ENCODE data around the gene SERGEF. TPM values are rescaled to one million over a fixed set of nuclear protein-coding genes. Genes with fewer than 3 reads are reported as not detected.

The SERGEF gene
- total and polyA plus RNA-seq, 2 of the 13 experiments (the other 11 are each of a cell fraction or from before 2014, with no cell fraction given), result 54.5 to 114 TPM

DNA sequence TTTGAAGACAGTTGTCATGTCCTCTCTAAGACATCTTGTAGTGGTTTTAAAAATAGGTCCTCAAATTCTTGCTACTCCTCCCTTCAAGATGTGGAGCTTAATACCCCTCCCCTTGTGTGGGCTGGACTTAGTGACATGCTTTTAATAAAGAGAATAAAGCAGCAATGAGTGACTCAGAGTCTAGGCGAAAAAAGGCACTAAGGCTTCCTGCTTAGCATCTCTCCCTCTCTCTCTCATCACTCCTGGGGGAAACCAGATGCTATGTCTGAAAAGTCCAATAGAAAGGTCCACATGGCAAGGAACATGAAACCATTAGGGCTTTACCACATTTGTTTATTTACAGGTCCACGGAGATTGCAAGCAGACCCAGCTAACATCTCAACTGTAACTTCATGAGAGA, 11.7 kb downstream of the SERGEF start (continued):
- TF ChIP-seq, protein P1, sequence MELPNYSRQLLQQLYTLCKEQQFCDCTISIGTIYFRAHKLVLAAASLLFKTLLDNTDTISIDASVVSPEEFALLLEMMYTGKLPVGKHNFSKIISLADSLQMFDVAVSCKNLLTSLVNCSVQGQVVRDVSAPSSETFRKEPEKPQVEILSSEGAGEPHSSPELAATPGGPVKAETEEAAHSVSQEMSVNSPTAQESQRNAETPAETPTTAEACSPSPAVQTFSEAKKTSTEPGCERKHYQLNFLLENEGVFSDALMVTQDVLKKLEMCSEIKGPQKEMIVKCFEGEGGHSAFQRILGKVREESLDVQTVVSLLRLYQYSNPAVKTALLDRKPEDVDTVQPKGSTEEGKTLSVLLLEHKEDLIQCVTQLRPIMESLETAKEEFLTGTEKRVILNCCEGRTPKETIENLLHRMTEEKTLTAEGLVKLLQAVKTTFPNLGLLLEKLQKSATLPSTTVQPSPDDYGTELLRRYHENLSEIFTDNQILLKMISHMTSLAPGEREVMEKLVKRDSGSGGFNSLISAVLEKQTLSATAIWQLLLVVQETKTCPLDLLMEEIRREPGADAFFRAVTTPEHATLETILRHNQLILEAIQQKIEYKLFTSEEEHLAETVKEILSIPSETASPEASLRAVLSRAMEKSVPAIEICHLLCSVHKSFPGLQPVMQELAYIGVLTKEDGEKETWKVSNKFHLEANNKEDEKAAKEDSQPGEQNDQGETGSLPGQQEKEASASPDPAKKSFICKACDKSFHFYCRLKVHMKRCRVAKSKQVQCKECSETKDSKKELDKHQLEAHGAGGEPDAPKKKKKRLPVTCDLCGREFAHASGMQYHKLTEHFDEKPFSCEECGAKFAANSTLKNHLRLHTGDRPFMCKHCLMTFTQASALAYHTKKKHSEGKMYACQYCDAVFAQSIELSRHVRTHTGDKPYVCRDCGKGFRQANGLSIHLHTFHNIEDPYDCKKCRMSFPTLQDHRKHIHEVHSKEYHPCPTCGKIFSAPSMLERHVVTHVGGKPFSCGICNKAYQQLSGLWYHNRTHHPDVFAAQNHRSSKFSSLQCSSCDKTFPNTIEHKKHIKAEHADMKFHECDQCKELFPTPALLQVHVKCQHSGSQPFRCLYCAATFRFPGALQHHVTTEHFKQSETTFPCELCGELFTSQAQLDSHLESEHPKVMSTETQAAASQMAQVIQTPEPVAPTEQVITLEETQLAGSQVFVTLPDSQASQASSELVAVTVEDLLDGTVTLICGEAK (IDR thresholded peaks at IDR 0.05), result no peak
- TF ChIP-seq, protein P1 (CRISPR knock-in tag; IDR thresholded peaks at IDR 0.05), result no peak
- TF ChIP-seq KMT2B (CRISPR knock-in tag; IDR thresholded peaks at IDR 0.05) (0 out of 2 replicates have a peak, but pooled peaks have one; percentile 9), ZNF296 (CRISPR knock-in tag; conservative IDR thresholded peaks at IDR 0.05) (no peak), IRX3 (CRISPR knock-in tag; IDR thresholded peaks at IDR 0.05; ENCODE audit: borderline replicate concordance, low read depth) (no peak), HOXA9 (CRISPR knock-in tag; IDR thresholded peaks at IDR 0.05; ENCODE audit: borderline replicate concordance) (no peak), KLF9 (CRISPR knock-in tag; IDR thresholded peaks at IDR 0.05; ENCODE audit: low read depth) (no peak), CENPT (CRISPR knock-in tag; IDR thresholded peaks at IDR 0.05; ENCODE audit: low read depth) (no peak), XBP1 (CRISPR knock-in tag; IDR thresholded peaks at IDR 0.05) (no peak), EEA1 (CRISPR knock-in tag; IDR thresholded peaks at IDR 0.05; ENCODE audit: borderline replicate concordance) (no peak), ZNF329 (CRISPR knock-in tag; IDR thresholded peaks at IDR 0.05; ENCODE audit: low read depth) (no peak), ISX (CRISPR knock-in tag; conservative IDR thresholded peaks at IDR 0.05) (no peak), RORA (CRISPR knock-in tag; IDR thresholded peaks at IDR 0.05) (no peak), JUNB (CRISPR knock-in tag; IDR thresholded peaks at IDR 0.05; ENCODE audit: borderline replicate concordance) (no peak)
- TF ChIP-seq, protein P2, sequence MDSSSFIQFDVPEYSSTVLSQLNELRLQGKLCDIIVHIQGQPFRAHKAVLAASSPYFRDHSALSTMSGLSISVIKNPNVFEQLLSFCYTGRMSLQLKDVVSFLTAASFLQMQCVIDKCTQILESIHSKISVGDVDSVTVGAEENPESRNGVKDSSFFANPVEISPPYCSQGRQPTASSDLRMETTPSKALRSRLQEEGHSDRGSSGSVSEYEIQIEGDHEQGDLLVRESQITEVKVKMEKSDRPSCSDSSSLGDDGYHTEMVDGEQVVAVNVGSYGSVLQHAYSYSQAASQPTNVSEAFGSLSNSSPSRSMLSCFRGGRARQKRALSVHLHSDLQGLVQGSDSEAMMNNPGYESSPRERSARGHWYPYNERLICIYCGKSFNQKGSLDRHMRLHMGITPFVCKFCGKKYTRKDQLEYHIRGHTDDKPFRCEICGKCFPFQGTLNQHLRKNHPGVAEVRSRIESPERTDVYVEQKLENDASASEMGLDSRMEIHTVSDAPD (CRISPR knock-in tag; IDR thresholded peaks at IDR 0.05), result peak; percentile 1; the same call in 1 of the 2 replicates
- TF ChIP-seq, protein P3, sequence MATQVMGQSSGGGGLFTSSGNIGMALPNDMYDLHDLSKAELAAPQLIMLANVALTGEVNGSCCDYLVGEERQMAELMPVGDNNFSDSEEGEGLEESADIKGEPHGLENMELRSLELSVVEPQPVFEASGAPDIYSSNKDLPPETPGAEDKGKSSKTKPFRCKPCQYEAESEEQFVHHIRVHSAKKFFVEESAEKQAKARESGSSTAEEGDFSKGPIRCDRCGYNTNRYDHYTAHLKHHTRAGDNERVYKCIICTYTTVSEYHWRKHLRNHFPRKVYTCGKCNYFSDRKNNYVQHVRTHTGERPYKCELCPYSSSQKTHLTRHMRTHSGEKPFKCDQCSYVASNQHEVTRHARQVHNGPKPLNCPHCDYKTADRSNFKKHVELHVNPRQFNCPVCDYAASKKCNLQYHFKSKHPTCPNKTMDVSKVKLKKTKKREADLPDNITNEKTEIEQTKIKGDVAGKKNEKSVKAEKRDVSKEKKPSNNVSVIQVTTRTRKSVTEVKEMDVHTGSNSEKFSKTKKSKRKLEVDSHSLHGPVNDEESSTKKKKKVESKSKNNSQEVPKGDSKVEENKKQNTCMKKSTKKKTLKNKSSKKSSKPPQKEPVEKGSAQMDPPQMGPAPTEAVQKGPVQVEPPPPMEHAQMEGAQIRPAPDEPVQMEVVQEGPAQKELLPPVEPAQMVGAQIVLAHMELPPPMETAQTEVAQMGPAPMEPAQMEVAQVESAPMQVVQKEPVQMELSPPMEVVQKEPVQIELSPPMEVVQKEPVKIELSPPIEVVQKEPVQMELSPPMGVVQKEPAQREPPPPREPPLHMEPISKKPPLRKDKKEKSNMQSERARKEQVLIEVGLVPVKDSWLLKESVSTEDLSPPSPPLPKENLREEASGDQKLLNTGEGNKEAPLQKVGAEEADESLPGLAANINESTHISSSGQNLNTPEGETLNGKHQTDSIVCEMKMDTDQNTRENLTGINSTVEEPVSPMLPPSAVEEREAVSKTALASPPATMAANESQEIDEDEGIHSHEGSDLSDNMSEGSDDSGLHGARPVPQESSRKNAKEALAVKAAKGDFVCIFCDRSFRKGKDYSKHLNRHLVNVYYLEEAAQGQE (IDR thresholded peaks at IDR 0.05; ENCODE audit: borderline replicate concordance in 1 of 2, low read depth in 1 of 2, low read length in 2 of 2), result no peak
